Stimulated activated naive CD8-positive, alpha-beta T cell treated with anti-CD3 and anti-CD28 coated beads, Interleukin-15, Interleukin-2, amounts not matched to agents 100 ng/mL and 50 ng/mL, for 24 hours (primary cell): ENCODE measurements around the gene DDX24.

Experiments
- H3K27ac Mint-ChIP-seq: one replicate; pipeline ENCODE4 v1.8.0; 2021; ENCODE audit warnings: mild to moderate bottlenecking, mixed read lengths
- H3K27me3 Mint-ChIP-seq: one replicate; pipeline ENCODE4 v1.8.0; 2021; ENCODE audit warnings: mixed read lengths
- H3K36me3 Mint-ChIP-seq: one replicate; pipeline ENCODE4 v1.8.0; 2021; ENCODE audit warnings: low read depth, mixed read lengths
- H3K4me1 Mint-ChIP-seq: one replicate; pipeline ENCODE4 v1.8.0; 2021; ENCODE audit warnings: low read depth, mixed read lengths
- H3K4me3 Mint-ChIP-seq: one replicate; pipeline ENCODE4 v1.8.0; 2021; ENCODE audit warnings: mild to moderate bottlenecking, mixed read lengths
- H3K9me3 Mint-ChIP-seq: one replicate; pipeline ENCODE4 v1.8.0; 2021; ENCODE audit warnings: mixed read lengths

The DDX24 gene

GRCh38 chr14:94011795-94012194 lies 69.2 kb downstream of the DDX24 start:
- no peaks in the 10 kb centered on the region for H3K9me3 Mint-ChIP-seq
- H3K36me3 Mint-ChIP-seq, result no peaks in the 10 kb centered on the region
- peak overlapping the region; percentile 26 for H3K27ac Mint-ChIP-seq
- peaks cover 26% of the 10 kb centered on the region for H3K27me3 Mint-ChIP-seq
- peaks cover 37% of the 10 kb centered on the region for H3K4me1 Mint-ChIP-seq
- no peak overlapping the region for H3K4me3 Mint-ChIP-seq

GRCh38 chr14:94010625-94011024 lies 70.4 kb downstream of the DDX24 start:
- Mint-ChIP-seq H3K4me3 (no peak overlapping the region), H3K4me1 (peaks cover 37% of the 10 kb centered on the region), H3K36me3 (no peaks in the 10 kb centered on the region), H3K27me3 (peaks cover 24% of the 10 kb centered on the region), H3K9me3 (no peaks in the 10 kb centered on the region), H3K27ac (no peak overlapping the region)

GRCh38 chr14:94009767-94010166 lies 71.2 kb downstream of the DDX24 start:
- no peaks in the 10 kb centered on the region for H3K9me3 Mint-ChIP-seq
- peak overlapping the region; percentile 13 for H3K27ac Mint-ChIP-seq
- H3K36me3 Mint-ChIP-seq, result no peaks in the 10 kb centered on the region
- peaks cover 37% of the 10 kb centered on the region for H3K4me1 Mint-ChIP-seq
- H3K4me3 Mint-ChIP-seq, result no peak overlapping the region
- peaks cover 33% of the 10 kb centered on the region for H3K27me3 Mint-ChIP-seq

- H3K4me3 Mint-ChIP-seq, result no peak overlapping the region
- H3K36me3 Mint-ChIP-seq, result no peaks in the 10 kb centered on the region
- H3K9me3 Mint-ChIP-seq, result no peaks in the 10 kb centered on the region
- peaks cover 39% of the 10 kb centered on the region for H3K27me3 Mint-ChIP-seq
- H3K4me1 Mint-ChIP-seq, result peaks cover 37% of the 10 kb centered on the region
- H3K27ac Mint-ChIP-seq, result no peak overlapping the region
Measured at GRCh38 chr14:94008234-94008633, 72.8 kb downstream of the DDX24 start.

GRCh38 chr14:94005324-94006073 lies 75.5 kb downstream of the DDX24 start:
- H3K27me3 Mint-ChIP-seq, result peaks cover 32% of the 10 kb centered on the region
- H3K27ac Mint-ChIP-seq, result no peak overlapping the region
- no peak overlapping the region for H3K4me3 Mint-ChIP-seq
- peaks cover 27% of the 10 kb centered on the region for H3K4me1 Mint-ChIP-seq
- H3K36me3 Mint-ChIP-seq, result no peaks in the 10 kb centered on the region
- no peaks in the 10 kb centered on the region for H3K9me3 Mint-ChIP-seq

GRCh38 chr14:94004015-94004414 lies 77.0 kb downstream of the DDX24 start:
- H3K9me3 Mint-ChIP-seq, result no peaks in the 10 kb centered on the region
- H3K4me1 Mint-ChIP-seq, result peaks cover 24% of the 10 kb centered on the region
- H3K36me3 Mint-ChIP-seq, result no peaks in the 10 kb centered on the region
- H3K4me3 Mint-ChIP-seq, result no peak overlapping the region
- peaks cover 27% of the 10 kb centered on the region for H3K27me3 Mint-ChIP-seq
- H3K27ac Mint-ChIP-seq, result no peak overlapping the region

GRCh38 chr14:94003397-94003796 lies 77.6 kb downstream of the DDX24 start:
- Mint-ChIP-seq H3K4me1 (peaks cover 25% of the 10 kb centered on the region), H3K27me3 (peaks cover 27% of the 10 kb centered on the region)

GRCh38 chr14:94001501-94002396 lies 79.3 kb downstream of the DDX24 start:
- H3K9me3 Mint-ChIP-seq, result no peaks in the 10 kb centered on the region
- peaks cover 16% of the 10 kb centered on the region for H3K27me3 Mint-ChIP-seq
- H3K27ac Mint-ChIP-seq, result peak overlapping the region; percentile 76
- H3K36me3 Mint-ChIP-seq, result no peaks in the 10 kb centered on the region
- H3K4me3 Mint-ChIP-seq, result peak overlapping the region; percentile 6
- H3K4me1 Mint-ChIP-seq, result peaks cover 34% of the 10 kb centered on the region

More at GRCh38 chr14:94003397-94003796, 77.6 kb downstream of the DDX24 start:
- Mint-ChIP-seq H3K9me3 (no peaks in the 10 kb centered on the region), H3K36me3 (no peaks in the 10 kb centered on the region), H3K27ac (no peak overlapping the region), H3K4me3 (no peak overlapping the region)

GRCh38 chr14:94001016-94001415 lies 80.0 kb downstream of the DDX24 start:
- Mint-ChIP-seq H3K9me3 (no peaks in the 10 kb centered on the region), H3K27ac (no peak overlapping the region), H3K36me3 (no peaks in the 10 kb centered on the region), H3K4me3 (no peak overlapping the region), H3K4me1 (peaks cover 40% of the 10 kb centered on the region), H3K27me3 (peaks cover 16% of the 10 kb centered on the region)

GRCh38 chr14:94000267-94000666 lies 80.7 kb downstream of the DDX24 start:
- Mint-ChIP-seq H3K36me3 (no peaks in the 10 kb centered on the region), H3K27ac (no peak overlapping the region), H3K4me1 (peaks cover 48% of the 10 kb centered on the region), H3K4me3 (no peak overlapping the region), H3K27me3 (peaks cover 11% of the 10 kb centered on the region), H3K9me3 (no peaks in the 10 kb centered on the region)

- Mint-ChIP-seq H3K9me3 (no peaks in the 10 kb centered on the region), H3K27me3 (peaks cover 4% of the 10 kb centered on the region)
Measured at GRCh38 chr14:93999573-93999972, 81.4 kb downstream of the DDX24 start.

GRCh38 chr14:93998871-93999403 lies 82.1 kb downstream of the DDX24 start:
- Mint-ChIP-seq H3K27ac (no peak overlapping the region), H3K9me3 (no peaks in the 10 kb centered on the region), H3K4me3 (no peak overlapping the region), H3K36me3 (no peaks in the 10 kb centered on the region), H3K27me3 (peaks cover 4% of the 10 kb centered on the region), H3K4me1 (peaks cover 61% of the 10 kb centered on the region)

More at GRCh38 chr14:93999573-93999972, 81.4 kb downstream of the DDX24 start:
- Mint-ChIP-seq H3K36me3 (no peaks in the 10 kb centered on the region), H3K27ac (peak overlapping the region; percentile 31), H3K4me3 (no peak overlapping the region), H3K4me1 (peaks cover 55% of the 10 kb centered on the region)
